IPS DF 6.9 (cell line): ENCODE measurements around the gene FAAP100.

Experiments
- DNase-seq: peaks from one replicate; pipeline ENCODE4 v3.0.0-alpha.2; 2013; ENCODE audit warnings: low read depth, low spot score
- H3K27ac ChIP-seq: one replicate; pipeline ENCODE4 v1.5.1; 2013; ENCODE audit warnings: low read length, control low read depth
- H3K27me3 ChIP-seq: 2 replicates; pipeline ENCODE4 v1.6.1; 2013; ENCODE audit warnings: mild to moderate bottlenecking, low read length; ENCODE audit not compliant: control insufficient read depth, insufficient read depth
- H3K36me3 ChIP-seq: 2 replicates; pipeline ENCODE4 v1.6.1; 2013; ENCODE audit warnings: low read length; ENCODE audit not compliant: control insufficient read depth, insufficient read depth
- H3K4me1 ChIP-seq: 2 replicates; pipeline ENCODE4 v1.6.1; 2013; ENCODE audit warnings: low read length; ENCODE audit not compliant: control insufficient read depth, insufficient read depth
- H3K4me3 ChIP-seq: 2 replicates; pipeline ENCODE4 v1.5.1; 2013; ENCODE audit warnings: mild to moderate bottlenecking, low read length
- H3K9me3 ChIP-seq: 2 replicates; pipeline ENCODE4 v1.6.1; 2013; ENCODE audit warnings: low read length, inconsistent platforms; ENCODE audit not compliant: control insufficient read depth, insufficient read depth
- WGBS: extraction: QIAGEN DNeasy Blood & Tissue Kit; methylation state at CpG from one replicate; pipeline ENCODE4 v1.1.7; 2013; ENCODE audit warnings: mixed read lengths, missing lambda C conversion rate; ENCODE audit not compliant: insufficient read length, insufficient coverage; 5-methylcytosine and 5-hydroxymethylcytosine counted together

FAAP100 gene

GRCh38 chr17:81553018-81553615 lies 964 bp upstream of the FAAP100 start:
- WGBS: no CpG with 5 or more reads among the region's 19 CpGs
- Histone ChIP-seq H3K36me3 (peaks cover 7% of the 10 kb centered on the region), H3K4me1 (0 out of 2 replicates have a peak, but pooled peaks cover 2% of the 10 kb centered on the region)

GRCh38 chr17:81551458-81552243 lies 502 bp downstream of the FAAP100 start:
- no peak overlapping the region for H3K27ac ChIP-seq
- no peaks in the 10 kb centered on the region for H3K27me3 ChIP-seq
- H3K4me3 ChIP-seq: peak overlapping the region; percentile 95
- DNase-seq: no peak
- H3K4me1 ChIP-seq: 0 out of 2 replicates have a peak, but pooled peaks cover 2% of the 10 kb centered on the region
- H3K36me3 ChIP-seq: peaks cover 14% of the 10 kb centered on the region
- no CpG with 5 or more reads among the region's 69 CpGs for whole genome bisulfite sequencing
- H3K9me3 ChIP-seq: no peaks in the 10 kb centered on the region

More at GRCh38 chr17:81553018-81553615, 964 bp upstream of the FAAP100 start:
- Histone ChIP-seq H3K27ac (no peak overlapping the region), H3K9me3 (no peaks in the 10 kb centered on the region), H3K27me3 (no peaks in the 10 kb centered on the region), H3K4me3 (peak overlapping the region; percentile 95; the same call in 1 of the 2 replicates)
- DNase-seq: no peak

- no peaks in the 10 kb centered on the region for H3K27me3 ChIP-seq
- H3K36me3 ChIP-seq: peaks cover 17% of the 10 kb centered on the region
- DNase-seq: no peak
- no peak overlapping the region for H3K27ac ChIP-seq
- no CpG with 5 or more reads among the region's 27 CpGs for WGBS
- H3K4me3 ChIP-seq: peak overlapping the region; percentile 95; the same call in 1 of the 2 replicates
- 0 out of 2 replicates have a peak, but pooled peaks cover 2% of the 10 kb centered on the region for H3K4me1 ChIP-seq
- no peaks in the 10 kb centered on the region for H3K9me3 ChIP-seq
These were observed 1.2 kb downstream of the FAAP100 start for GRCh38 chr17:81550830-81551457.

GRCh38 chr17:81550285-81550684 lies 1.9 kb downstream of the FAAP100 start:
- Histone ChIP-seq H3K9me3 (no peaks in the 10 kb centered on the region), H3K27me3 (no peaks in the 10 kb centered on the region), H3K4me1 (0 out of 2 replicates have a peak, but pooled peaks cover 2% of the 10 kb centered on the region), H3K36me3 (peaks cover 23% of the 10 kb centered on the region), H3K27ac (no peak overlapping the region), H3K4me3 (no peak overlapping the region)
- WGBS: no CpG with 5 or more reads among the region's 15 CpGs
- no peak for DNase-seq

- H3K4me3 ChIP-seq: no peak overlapping the region
- no peaks in the 10 kb centered on the region for H3K9me3 ChIP-seq
- H3K27me3 ChIP-seq: no peaks in the 10 kb centered on the region
- peaks cover 26% of the 10 kb centered on the region for H3K36me3 ChIP-seq
- H3K27ac ChIP-seq: no peak overlapping the region
- no CpG with 5 or more reads among the region's 8 CpGs for WGBS
- DNase-seq: no peak
- 0 out of 2 replicates have a peak, but pooled peaks cover 2% of the 10 kb centered on the region for H3K4me1 ChIP-seq
These were observed 2.3 kb downstream of the FAAP100 start for GRCh38 chr17:81549826-81550225.

- H3K27ac ChIP-seq: no peak overlapping the region
- no CpG with 5 or more reads among the region's 16 CpGs for WGBS
- H3K36me3 ChIP-seq: peaks cover 26% of the 10 kb centered on the region
These were observed 3.1 kb downstream of the FAAP100 start for GRCh38 chr17:81549031-81549557.

GRCh38 chr17:81547614-81547982 lies 4.6 kb downstream of the FAAP100 start:
- Histone ChIP-seq H3K27ac (no peak overlapping the region), H3K36me3 (peaks cover 32% of the 10 kb centered on the region), H3K9me3 (no peaks in the 10 kb centered on the region), H3K27me3 (no peaks in the 10 kb centered on the region), H3K4me3 (no peak overlapping the region), H3K4me1 (0 out of 2 replicates have a peak, but pooled peaks cover 2% of the 10 kb centered on the region)
- WGBS: no CpG with 5 or more reads among the region's 14 CpGs
- DNase-seq: no peak

More at GRCh38 chr17:81549031-81549557, 3.1 kb downstream of the FAAP100 start:
- DNase-seq: no peak
- Histone ChIP-seq H3K27me3 (no peaks in the 10 kb centered on the region), H3K9me3 (no peaks in the 10 kb centered on the region), H3K4me1 (0 out of 2 replicates have a peak, but pooled peaks cover 2% of the 10 kb centered on the region), H3K4me3 (no peak overlapping the region)

- no peaks in the 10 kb centered on the region for H3K27me3 ChIP-seq
- no CpG with 5 or more reads among the region's 36 CpGs for WGBS
- peaks cover 32% of the 10 kb centered on the region for H3K36me3 ChIP-seq
- no peaks in the 10 kb centered on the region for H3K9me3 ChIP-seq
- H3K4me3 ChIP-seq: no peak overlapping the region
- H3K4me1 ChIP-seq: 0 out of 2 replicates have a peak, but pooled peaks cover 2% of the 10 kb centered on the region
- no peak for DNase-seq
- no peak overlapping the region for H3K27ac ChIP-seq
These were observed 5.1 kb downstream of the FAAP100 start for GRCh38 chr17:81546906-81547613.

- peaks cover 39% of the 10 kb centered on the region for H3K36me3 ChIP-seq
- H3K27ac ChIP-seq: no peak overlapping the region
- no peak for DNase-seq
- H3K9me3 ChIP-seq: no peaks in the 10 kb centered on the region
- H3K4me1 ChIP-seq: no peaks in the 10 kb centered on the region
- H3K27me3 ChIP-seq: no peaks in the 10 kb centered on the region
- no peak overlapping the region for H3K4me3 ChIP-seq
- no CpG with 5 or more reads among the region's 24 CpGs for WGBS
These were observed 6.8 kb downstream of the FAAP100 start for GRCh38 chr17:81545160-81545949.
